SK-N-SH (cell line): ENCODE results near the gene LRRC2. TPM values are rescaled to one million over a fixed set of nuclear protein-coding genes. Genes with fewer than 3 reads are reported as not detected.

Source experiments
- CTCF ChIA-PET: fragments of 300-600, 350-600 bp; formaldehyde crosslinking; extraction: SDS; loops from one replicate; lab custom pipeline; 2021; lab: Yijun Ruan, JAX
- POLR2A ChIA-PET: fragments of 350-600 bp; sonication (Branson Sonifier 250); formaldehyde crosslinking; extraction: SDS; loops from one replicate; lab custom pipeline; 2020; ENCODE audit warnings: antibody characterized with exemption, inconsistent platforms; lab: Yijun Ruan, JAX
- DNase-seq: peaks from one replicate; pipeline ENCODE4 v3.0.0; 2012
- H2AFZ ChIP-seq: fragments of 200-600 bp; sonication (generic); 2 replicates; pipeline ENCODE4 v1.8.1; 2016; ENCODE audit warnings: antibody characterized with exemption, mild to moderate bottlenecking, low read depth
- H3F3A ChIP-seq: fragments of 200-600 bp; sonication (generic); replicated peaks from 2 replicates; pipeline ENCODE3; 2016; ENCODE audit warnings: antibody characterized with exemption, mild to moderate bottlenecking; ENCODE audit not compliant: insufficient read depth
- H3K27ac ChIP-seq, 2 experiments: fragments of 200-500 bp in 1 of 2; fragments of 200-600 bp in 1 of 2; sonication (Bioruptor generic) in 1 of 2; sonication (generic), shearing (Covaris generic) in 1 of 2; 2 replicates each; pipeline versions ENCODE4 v1.5.1 to v1.6.1; 2014 to 2016; ENCODE audit warnings: low read depth in 2 of 2, inconsistent platforms in 1 of 2, low read length in 1 of 2, mild to moderate bottlenecking in 1 of 2, mixed read lengths in 1 of 2
- H3K27me3 ChIP-seq: fragments of 200-600 bp; sonication (generic), shearing (Covaris generic); 2 replicates; pipeline ENCODE4 v1.6.1; 2016; ENCODE audit warnings: mixed run types; ENCODE audit not compliant: insufficient read depth
- H3K36me3 ChIP-seq, 2 experiments: fragments of 200-500 bp in 1 of 2; fragments of 200-600 bp in 1 of 2; sonication (Bioruptor generic) in 1 of 2; sonication (generic) in 1 of 2; replicated peaks in 1 of 2; 2 replicates each; pipeline versions ENCODE3 to v1.5.1; 2014 to 2016; ENCODE audit warnings: low read length in 1 of 2, mild to moderate bottlenecking in 1 of 2; ENCODE audit not compliant: insufficient read depth in 2 of 2, control insufficient read depth in 1 of 2
- H3K4me1 ChIP-seq, 2 experiments: fragments of 200-500 bp in 1 of 2; fragments of 200-600 bp in 1 of 2; sonication (Bioruptor generic) in 1 of 2; sonication (generic), shearing (Covaris generic) in 1 of 2; 2 replicates each; pipeline versions ENCODE4 v1.5.1 to v1.6.1; 2014 to 2016; ENCODE audit warnings: low read depth in 1 of 2, low read length in 1 of 2, mixed run types in 1 of 2; ENCODE audit not compliant: insufficient read depth in 2 of 2, control insufficient read depth in 1 of 2
- H3K4me2 ChIP-seq: fragments of 200-600 bp; sonication (generic), shearing (Covaris generic); 2 replicates; pipeline ENCODE4 v1.6.1; 2017; ENCODE audit warnings: mixed run types
- H3K4me3 ChIP-seq, 2 experiments: fragments of 200-500 bp in 1 of 2; fragments of 200-600 bp in 1 of 2; sonication (Bioruptor generic) in 1 of 2; sonication (generic), shearing (Covaris generic) in 1 of 2; 2 replicates each; pipeline versions ENCODE4 v1.5.1 to v1.8.1; 2014 to 2016; ENCODE audit warnings: low read depth in 2 of 2, inconsistent platforms in 1 of 2, low read length in 1 of 2, mild to moderate bottlenecking in 1 of 2, mixed read lengths in 1 of 2, moderate library complexity in 1 of 2
- H3K79me2 ChIP-seq: fragments of 200-600 bp; sonication (generic); 2 replicates; pipeline ENCODE4 v1.8.1; 2017; ENCODE audit warnings: mild to moderate bottlenecking; ENCODE audit not compliant: insufficient read depth
- H3K9ac ChIP-seq: fragments of 200-600 bp; sonication (generic); 2 replicates; pipeline ENCODE4 v1.6.1; 2017; ENCODE audit warnings: mixed run types
- H3K9me2 ChIP-seq: fragments of 200-600 bp; sonication (generic); 2 replicates; pipeline ENCODE4 v1.6.1; 2017; ENCODE audit warnings: mixed run types
- H3K9me3 ChIP-seq: fragments of 200-600 bp; sonication (generic); 2 replicates; pipeline ENCODE4 v1.6.1; 2017; ENCODE audit warnings: mixed run types, mild to moderate bottlenecking, moderate library complexity
- H4K20me1 ChIP-seq: fragments of 200-600 bp; sonication (generic); 2 replicates; pipeline ENCODE4 v1.6.1; 2017; ENCODE audit warnings: mild to moderate bottlenecking, mixed run types; ENCODE audit not compliant: insufficient read depth
- ELF1 ChIP-seq: IDR thresholded peaks from 2 replicates; pipeline ENCODE4 v1.4.0; 2012
- EP300 ChIP-seq, 2 experiments: IDR thresholded peaks; 2 replicates each; pipeline versions ENCODE4 v1.4.0 to v1.6.1; 2012; ENCODE audit warnings: borderline replicate concordance in 1 of 2, low read depth in 1 of 2, low read length in 1 of 2
- EZH2phosphoT487 ChIP-seq: fragments of 200-600 bp; sonication (generic); IDR thresholded peaks from 2 replicates; pipeline ENCODE4 v1.6.1; 2017; ENCODE audit warnings: low read depth, mixed run types, mild to moderate bottlenecking, antibody characterized with exemption, moderate library complexity, borderline replicate concordance
- FOSL2 ChIP-seq: IDR thresholded peaks from 2 replicates; pipeline ENCODE4 v1.4.0; 2012; ENCODE audit warnings: low read depth, mild to moderate bottlenecking, moderate library complexity, borderline replicate concordance
- FOXJ3 ChIP-seq: sonication (generic); formaldehyde crosslinking; IDR thresholded peaks from 2 replicates; pipeline ENCODE4 v1.5.1; 2020; ENCODE audit warnings: mild to moderate bottlenecking, missing genetic modification reagents
- GABPA ChIP-seq: IDR thresholded peaks from 2 replicates; pipeline ENCODE4 v1.4.0; 2012; ENCODE audit warnings: low read depth, mild to moderate bottlenecking
- MEF2A ChIP-seq: IDR thresholded peaks from 2 replicates; pipeline ENCODE4 v1.4.0; 2012; ENCODE audit warnings: low read depth, borderline replicate concordance
- POLR2AphosphoS5 ChIP-seq: IDR thresholded peaks from 2 replicates; pipeline ENCODE4 v1.6.1; 2012; ENCODE audit warnings: low read depth, low read length
- RFX5 ChIP-seq: IDR thresholded peaks from 2 replicates; pipeline ENCODE4 v1.6.1; 2012; ENCODE audit warnings: mild to moderate bottlenecking, improper control_type of control experiment, low read length
- SIN3A ChIP-seq: IDR thresholded peaks from 2 replicates; pipeline ENCODE4 v1.6.1; 2012; ENCODE audit warnings: low read depth, mild to moderate bottlenecking, low read length, moderate library complexity, borderline replicate concordance
- SMC3 ChIP-seq: IDR thresholded peaks from 2 replicates; pipeline ENCODE4 v1.6.1; 2012; ENCODE audit warnings: low read depth, low read length, improper control_type of control experiment
- TCF12 ChIP-seq: IDR thresholded peaks from 2 replicates; pipeline ENCODE4 v1.4.0; 2012
- USF2 ChIP-seq: fragments of 150-350 bp; IDR thresholded peaks from 2 replicates; pipeline ENCODE4 v1.6.1; 2017; ENCODE audit warnings: antibody characterized with exemption, low read length, low read depth, borderline replicate concordance
- YY1 ChIP-seq: IDR thresholded peaks from 2 replicates; pipeline ENCODE4 v1.4.0; 2012; ENCODE audit warnings: low read depth, mild to moderate bottlenecking
- ZBTB33 ChIP-seq: IDR thresholded peaks from 2 replicates; pipeline ENCODE4 v1.4.0; 2012; ENCODE audit warnings: low read depth, borderline replicate concordance
- WGBS: methylation state at CpG from one replicate; pipeline ENCODE4 v1.1.6; 2017; ENCODE audit warnings: low lambda C conversion rate; 5-methylcytosine and 5-hydroxymethylcytosine counted together
- polyA plus RNA-seq, 3 experiments: library from polyadenylated mRNA; depleted of rRNA; stranded (reverse); fragments of >200 nt; gene quantifications; 2 replicates each; pipeline ENCODE4 v1.2.3, GENCODE V29; 2012

The LRRC2 gene
- polyA plus RNA-seq, 1 of the 3 experiments (the other 2 are of a cell fraction) = 0.13 TPM

DNA sequence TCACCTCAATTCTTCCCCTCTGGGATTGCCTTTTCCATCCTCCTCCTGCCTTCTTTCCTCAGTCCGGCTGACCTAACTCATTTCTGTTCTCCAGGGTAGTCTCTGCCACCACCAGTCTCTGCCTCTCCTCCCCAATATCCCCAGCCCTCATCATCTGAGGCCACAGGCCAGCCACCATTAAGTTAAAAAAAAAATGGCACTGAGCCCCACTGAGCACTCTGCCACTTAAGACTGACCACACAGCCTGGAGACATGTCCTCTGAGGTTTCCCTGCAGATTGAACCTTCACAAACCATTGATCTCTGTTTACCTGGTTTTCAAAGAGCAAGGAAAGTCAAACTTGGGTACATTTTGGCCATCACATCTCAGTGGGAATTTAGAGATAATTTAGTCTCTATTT is 13.6 kb downstream of the LRRC2 start:
- DNase-seq = no peak
- Histone ChIP-seq H3K9me3 (0 out of 2 replicates have a peak, but pooled peaks cover 8% of the 10 kb centered on the region), H3K36me3 (no peaks in the 10 kb centered on the region), H3K4me1 (no peaks in the 10 kb centered on the region; a peak in 1 of 4 replicates), H3K9ac (no peak overlapping the region), H3F3A (peaks cover 3% of the 10 kb centered on the region), H3K79me2 (no peaks in the 10 kb centered on the region), H4K20me1 (no peaks in the 10 kb centered on the region), H3K27me3 (peaks cover 4% of the 10 kb centered on the region; the same call in 1 of the 2 replicates), H3K27ac (no peak overlapping the region), H3K4me2 (no peak overlapping the region), H3K9me2 (no peaks in the 10 kb centered on the region)
- WGBS = 68% methylated on average over 1 of the region's 1 CpG
- no peak for TF ChIP-seq FOSL2
- no peak for TF ChIP-seq FOXJ3
- TF ChIP-seq GABPA = no peak
- TF ChIP-seq MEF2A = no peak
- no peak for TF ChIP-seq EZH2phosphoT487
- no peak for TF ChIP-seq USF2
- TF ChIP-seq ZBTB33 = no peak
- TF ChIP-seq YY1 = no peak
- TF ChIP-seq, all 33 proteins: peak for 0
- no peak overlapping the region for H3K4me3 ChIP-seq
- ChIA-PET CTCF (interaction anchor here (4.3 kb wide), 1 partner anchor 64 kb away, joined by 27 read pairs; no protein-coding TSS in a partner anchor), POLR2A (no interaction called here)
- H2AFZ ChIP-seq = no peak overlapping the region

DNA sequence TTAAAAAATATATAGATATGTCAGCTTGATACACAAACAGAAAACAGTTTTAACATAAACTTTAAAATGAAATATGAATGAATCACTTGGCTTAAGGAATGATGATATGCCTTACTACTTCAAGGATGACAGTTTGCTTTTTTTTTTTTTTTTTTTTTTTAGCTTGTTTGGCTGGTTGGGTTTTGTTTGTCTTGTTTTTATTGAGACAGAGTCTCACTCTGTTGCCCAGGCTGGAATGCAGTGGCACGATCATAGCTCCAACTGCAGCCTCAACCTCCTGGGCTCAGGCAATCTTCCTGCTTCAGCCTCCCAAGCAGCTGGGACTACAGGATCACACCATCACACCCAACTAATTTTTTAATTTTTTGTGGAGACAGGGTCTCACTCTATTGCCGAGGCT is 14.5 kb downstream of the LRRC2 start:
- H3K4me2 ChIP-seq = no peak overlapping the region
- H3K4me1 ChIP-seq = no peaks in the 10 kb centered on the region
- no peak overlapping the region for H2AFZ ChIP-seq
- H3K36me3 ChIP-seq = no peaks in the 10 kb centered on the region
- H3K9me2 ChIP-seq = no peaks in the 10 kb centered on the region
- no peaks in the 10 kb centered on the region for H4K20me1 ChIP-seq
- H3K27me3 ChIP-seq = peaks cover 4% of the 10 kb centered on the region; the same call in 1 of the 2 replicates
- H3K9me3 ChIP-seq = 0 out of 2 replicates have a peak, but pooled peaks cover 8% of the 10 kb centered on the region
- ChIA-PET CTCF (interaction anchor here (4.3 kb wide), 1 partner anchor 63 kb away, joined by 27 read pairs; no protein-coding TSS in a partner anchor), POLR2A (no interaction called here)
- TF ChIP-seq RFX5 (no peak), SIN3A (no peak), ELF1 (no peak), EP300 (IDR thresholded peaks at IDR 0.05; ENCODE audit: borderline replicate concordance in 1 of 2, low read depth in 1 of 2, low read length in 1 of 2) (no peak), SMC3 (no peak), POLR2AphosphoS5 (no peak), TCF12 (no peak), FOXJ3 (no peak)
- no peaks in the 10 kb centered on the region for H3K79me2 ChIP-seq
- no peak overlapping the region for H3K4me3 ChIP-seq
- H3K27ac ChIP-seq = no peak overlapping the region
- no peak for DNase-seq
- WGBS = 77% methylated on average over 2 of the region's 2 CpGs
- H3F3A ChIP-seq = no peaks in the 10 kb centered on the region
- H3K9ac ChIP-seq = no peak overlapping the region
